ENCODE data around the gene SLC44A3. TPM values are rescaled to one million over a fixed set of nuclear protein-coding genes. Genes with fewer than 3 reads are reported as not detected.

Gene SLC44A3
- total RNA-seq, 3 donors from 2014 or later = 2.1 to 12.6 (median 10.5) TPM

DNA sequence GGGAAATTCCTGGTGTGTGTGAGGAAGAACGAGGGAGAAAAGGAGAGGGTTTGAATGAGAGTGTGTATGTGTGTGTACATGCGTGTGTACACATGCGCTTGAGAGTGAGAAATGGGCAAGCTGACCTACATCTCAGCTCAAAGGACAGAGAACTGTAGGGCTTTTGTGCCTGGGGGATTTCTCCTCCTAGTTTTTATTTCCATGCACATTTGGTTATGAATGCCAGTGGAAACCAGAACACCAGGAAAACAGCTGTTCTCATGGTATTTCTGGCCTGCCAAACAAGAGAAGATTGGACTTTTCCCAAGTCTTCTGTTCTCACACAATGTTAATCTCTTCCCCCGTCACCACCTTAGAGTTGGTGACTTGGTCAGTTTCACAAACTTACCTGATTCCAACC lies 45.2 kb downstream of the SLC44A3 start:
- Histone ChIP-seq H3K27me3 (no peaks in the 10 kb centered on the region), H3K36me3 (no peaks in the 10 kb centered on the region), H3K27ac (peak overlapping the region; percentile 93 to 99), H3K4me1 (peaks cover 10% of the 10 kb centered on the region in 2 donors), H3K4me3 (peak overlapping the region in 1 of 3 donors; percentile 6), H3K9me3 (no peaks in the 10 kb centered on the region)
- no peak for DNase-seq (ENCODE audit: low spot score in 2 of 2)
- intact Hi-C loops (cut with DNase I; ENCODE audit: low total_unique reads) = loop anchor here (10.0 kb wide), 1 partner anchor 59 kb away; the partner anchor contains the start of gene CNN3
- peak in 1 of 3 donors; percentile 60 for TF ChIP-seq POLR2AphosphoS5 (IDR thresholded peaks at IDR 0.05)
- TF ChIP-seq, protein P1, sequence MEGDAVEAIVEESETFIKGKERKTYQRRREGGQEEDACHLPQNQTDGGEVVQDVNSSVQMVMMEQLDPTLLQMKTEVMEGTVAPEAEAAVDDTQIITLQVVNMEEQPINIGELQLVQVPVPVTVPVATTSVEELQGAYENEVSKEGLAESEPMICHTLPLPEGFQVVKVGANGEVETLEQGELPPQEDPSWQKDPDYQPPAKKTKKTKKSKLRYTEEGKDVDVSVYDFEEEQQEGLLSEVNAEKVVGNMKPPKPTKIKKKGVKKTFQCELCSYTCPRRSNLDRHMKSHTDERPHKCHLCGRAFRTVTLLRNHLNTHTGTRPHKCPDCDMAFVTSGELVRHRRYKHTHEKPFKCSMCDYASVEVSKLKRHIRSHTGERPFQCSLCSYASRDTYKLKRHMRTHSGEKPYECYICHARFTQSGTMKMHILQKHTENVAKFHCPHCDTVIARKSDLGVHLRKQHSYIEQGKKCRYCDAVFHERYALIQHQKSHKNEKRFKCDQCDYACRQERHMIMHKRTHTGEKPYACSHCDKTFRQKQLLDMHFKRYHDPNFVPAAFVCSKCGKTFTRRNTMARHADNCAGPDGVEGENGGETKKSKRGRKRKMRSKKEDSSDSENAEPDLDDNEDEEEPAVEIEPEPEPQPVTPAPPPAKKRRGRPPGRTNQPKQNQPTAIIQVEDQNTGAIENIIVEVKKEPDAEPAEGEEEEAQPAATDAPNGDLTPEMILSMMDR (IDR thresholded peaks at IDR 0.05) = no peak

DNA sequence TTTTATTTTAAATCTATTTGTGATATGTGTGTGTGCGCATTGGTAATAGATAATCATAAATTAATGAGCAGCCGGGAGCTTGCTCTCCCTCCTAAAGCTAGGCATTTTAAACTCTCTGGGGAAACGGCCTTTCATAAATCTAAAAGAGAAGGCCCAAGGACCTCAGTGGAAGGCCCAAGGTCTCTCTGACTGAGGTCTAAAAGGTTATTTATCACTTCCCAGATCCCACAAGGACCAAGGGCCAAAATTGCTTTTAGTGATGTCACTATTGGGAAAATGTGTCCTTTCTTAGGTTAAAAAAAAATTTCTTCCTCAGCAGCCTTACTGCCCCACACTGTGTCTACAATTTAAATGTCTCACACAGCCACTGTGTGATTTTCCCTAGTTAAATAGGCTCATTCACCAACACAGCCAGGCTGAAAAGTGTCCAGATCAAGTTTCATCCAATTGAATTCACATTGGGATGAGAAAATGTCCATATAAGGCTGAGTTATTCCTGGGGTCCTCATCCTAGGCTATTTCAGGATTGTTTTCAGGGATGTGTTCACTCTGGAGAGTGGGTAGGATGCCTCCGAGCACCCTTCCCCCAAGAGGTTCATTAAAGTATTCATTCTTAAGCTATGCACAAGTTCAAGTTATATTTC lies 46.1 kb downstream of the SLC44A3 start:
- TF ChIP-seq POLR2A (IDR thresholded peaks at IDR 0.05) = no peak
- Histone ChIP-seq H3K27ac (peak overlapping the region; percentile 27 to 99), H3K27me3 (no peaks in the 10 kb centered on the region), H3K36me3 (no peaks in the 10 kb centered on the region), H3K9me3 (no peaks in the 10 kb centered on the region), H3K4me1 (peaks cover 10% of the 10 kb centered on the region in 2 donors), H3K4me3 (no peak overlapping the region)
- intact Hi-C loops (cut with DNase I; ENCODE audit: low total_unique reads) = loop anchor here (2.0 to 10.0 kb wide), 2 partner anchors 21 to 59 kb away; partner anchors contain the start of gene CNN3
- DNase-seq (ENCODE audit: low spot score in 2 of 2) = no peak

DNA sequence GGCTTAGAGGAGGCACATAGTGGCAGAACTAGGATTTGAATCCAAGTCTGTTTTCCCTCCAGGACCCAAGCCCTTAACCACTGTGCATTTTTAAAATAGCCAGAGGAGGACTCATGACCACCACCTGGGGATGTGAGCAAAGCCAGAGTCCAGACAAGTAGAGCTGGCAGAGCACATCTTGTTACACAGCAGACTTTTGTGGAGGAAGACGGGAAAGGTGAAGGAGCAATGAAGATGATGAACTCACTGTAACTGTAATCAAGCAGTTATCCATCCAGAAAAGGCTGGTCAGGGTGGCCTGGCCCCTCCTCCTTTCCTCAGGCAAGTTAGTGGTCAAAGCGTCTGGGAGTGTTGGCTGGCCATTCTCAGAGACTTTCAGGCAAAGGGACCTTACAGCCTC lies 50.9 kb downstream of the SLC44A3 start:
- no peaks in the 10 kb centered on the region for H3K4me1 ChIP-seq
- no peak overlapping the region for H3K27ac ChIP-seq
- H3K27me3 ChIP-seq = no peaks in the 10 kb centered on the region
- TF ChIP-seq POLR2AphosphoS5 (IDR thresholded peaks at IDR 0.05) = no peak
- TF ChIP-seq, protein P1 (IDR thresholded peaks at IDR 0.05) = no peak
- no peak for TF ChIP-seq POLR2A (IDR thresholded peaks at IDR 0.05)
- no peak for DNase-seq (ENCODE audit: low spot score in 2 of 2)
- no peak overlapping the region for H3K4me3 ChIP-seq
- no peaks in the 10 kb centered on the region for H3K9me3 ChIP-seq
- intact Hi-C loops (cut with DNase I; ENCODE audit: low total_unique reads) = no loop called here
- H3K36me3 ChIP-seq = no peaks in the 10 kb centered on the region

DNA sequence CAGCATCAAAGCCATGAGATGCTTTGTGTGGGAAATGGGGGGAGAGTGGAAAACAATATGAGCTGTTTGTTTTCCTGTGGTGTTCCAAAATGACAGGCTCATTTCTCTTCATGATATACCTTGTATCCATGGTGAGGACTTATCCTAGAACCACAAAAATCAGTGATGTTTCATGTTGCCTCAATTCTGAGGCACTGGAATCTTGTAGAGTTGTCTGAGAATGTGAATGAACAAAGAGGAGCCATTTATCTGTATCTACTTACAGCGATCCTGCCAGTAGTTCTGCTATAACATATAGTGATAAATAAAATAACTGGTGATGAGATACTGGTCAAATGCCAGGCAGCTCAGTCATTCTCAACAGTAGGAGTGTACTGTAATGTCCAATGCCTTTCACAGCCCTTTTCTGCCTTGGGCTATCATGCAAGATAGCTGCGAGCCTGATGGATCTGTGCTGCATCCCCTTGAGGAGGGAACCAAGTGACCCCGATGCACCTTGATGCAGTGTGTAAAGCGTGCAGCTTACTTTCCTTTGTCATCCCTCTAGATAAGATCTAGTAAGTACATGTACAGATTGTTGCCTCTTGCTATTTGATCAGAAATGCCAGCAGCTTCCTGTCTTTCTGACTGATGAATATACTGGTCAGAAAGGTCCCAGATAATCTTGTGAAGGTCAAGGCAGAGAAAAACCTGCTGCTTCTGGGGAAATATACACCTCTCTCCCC lies 52.8 kb downstream of the SLC44A3 start:
- Histone ChIP-seq H3K4me3 (no peak overlapping the region), H3K27ac (peak overlapping the region in 1 of 2 donors; percentile 14), H3K9me3 (no peaks in the 10 kb centered on the region), H3K27me3 (no peaks in the 10 kb centered on the region), H3K4me1 (no peaks in the 10 kb centered on the region), H3K36me3 (no peaks in the 10 kb centered on the region)
- no peak for TF ChIP-seq POLR2A (IDR thresholded peaks at IDR 0.05)
- no peak for TF ChIP-seq POLR2AphosphoS5 (IDR thresholded peaks at IDR 0.05)
- TF ChIP-seq, protein P1 (IDR thresholded peaks at IDR 0.05) = no peak
- intact Hi-C loops (cut with DNase I; ENCODE audit: low total_unique reads) = no loop called here
- no peak for DNase-seq (ENCODE audit: low spot score in 2 of 2)

DNA sequence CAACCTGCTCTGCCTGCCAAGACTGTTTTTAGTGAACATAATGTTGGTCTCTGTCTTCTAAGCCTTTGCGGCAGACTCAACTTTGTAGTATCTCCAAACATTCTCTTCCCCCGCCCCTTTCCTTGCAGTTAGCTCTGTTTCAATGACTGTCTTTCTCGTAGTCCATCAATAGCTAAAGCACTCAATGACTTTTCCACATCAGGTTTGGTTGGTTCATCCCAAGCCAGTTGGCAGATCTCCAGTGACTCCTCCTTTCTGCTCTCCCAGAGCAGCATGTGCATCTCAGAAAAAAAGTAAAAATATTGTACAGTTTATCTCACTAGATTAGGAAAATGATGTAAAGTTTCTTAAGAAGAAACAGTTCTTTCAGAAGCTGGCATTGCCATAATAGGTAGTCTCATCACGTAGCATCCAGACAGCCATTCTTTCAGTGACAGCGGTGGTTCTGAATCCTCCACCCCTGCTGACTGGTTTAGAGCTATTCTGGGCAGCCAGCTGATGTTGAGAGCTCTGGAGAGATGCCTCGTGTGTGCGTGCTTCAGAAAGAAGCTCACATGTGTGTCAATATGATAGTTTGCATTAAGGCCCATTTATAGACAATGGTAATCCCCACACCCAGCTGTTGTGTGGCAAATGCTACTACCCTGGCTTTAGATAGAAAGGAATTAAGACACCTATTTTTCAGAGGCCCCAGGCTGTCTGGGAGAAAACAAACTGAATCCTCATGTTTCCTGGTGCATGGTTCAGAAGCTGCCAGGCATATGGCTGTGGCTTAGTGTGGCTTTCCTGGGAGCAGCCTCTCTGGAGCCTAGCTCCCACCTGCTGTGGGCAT lies 53.6 kb downstream of the SLC44A3 start:
- Histone ChIP-seq H3K4me3 (no peak overlapping the region), H3K4me1 (no peaks in the 10 kb centered on the region), H3K9me3 (no peaks in the 10 kb centered on the region), H3K27me3 (no peaks in the 10 kb centered on the region), H3K27ac (peak overlapping the region; percentile 14 to 21), H3K36me3 (no peaks in the 10 kb centered on the region)
- peak in 1 of 2 donors; percentile 42 for DNase-seq (ENCODE audit: low spot score in 2 of 2)
- TF ChIP-seq POLR2AphosphoS5 (IDR thresholded peaks at IDR 0.05) (no peak), POLR2A (IDR thresholded peaks at IDR 0.05) (no peak)
- TF ChIP-seq, protein P1 (IDR thresholded peaks at IDR 0.05) = no peak
- intact Hi-C loops (cut with DNase I; ENCODE audit: low total_unique reads) = no loop called here
